Measurements from ENCODE around the gene UBE2B. TPM values are rescaled to one million over a fixed set of nuclear protein-coding genes. Genes with fewer than 3 reads are reported as not detected.

Gene UBE2B
- total RNA-seq, 1 experiment from 2014 or later, result 39.7 TPM

- peak; percentile 33 for DNase-seq (ENCODE audit: low spot score)
- ATAC-seq, result peak; percentile 81
- H3K9me3 Mint-ChIP-seq, result no peaks in the 10 kb centered on the region
- POLR2A ChIA-PET, result interaction anchor here (0.6 to 4.6 kb wide), 4 partner anchors 19 to 97 kb away, joined by 3 to 32 read pairs (median 4); partner anchors contain the start of gene CDKN2AIPNL
- peak overlapping the region; percentile 65 for H3K4me3 Mint-ChIP-seq
- H3K27ac Mint-ChIP-seq, result peak overlapping the region; percentile 83
- H3K27me3 Mint-ChIP-seq (ENCODE audit: low read depth), result no peaks in the 10 kb centered on the region
- H3K4me1 Mint-ChIP-seq, result peaks cover 58% of the 10 kb centered on the region
- peaks cover 12% of the 10 kb centered on the region for H3K36me3 Mint-ChIP-seq
- TF ChIP-seq EMX1 (CRISPR knock-in tag; IDR thresholded peaks at IDR 0.05), result no peak
- TF ChIP-seq, protein P1, sequence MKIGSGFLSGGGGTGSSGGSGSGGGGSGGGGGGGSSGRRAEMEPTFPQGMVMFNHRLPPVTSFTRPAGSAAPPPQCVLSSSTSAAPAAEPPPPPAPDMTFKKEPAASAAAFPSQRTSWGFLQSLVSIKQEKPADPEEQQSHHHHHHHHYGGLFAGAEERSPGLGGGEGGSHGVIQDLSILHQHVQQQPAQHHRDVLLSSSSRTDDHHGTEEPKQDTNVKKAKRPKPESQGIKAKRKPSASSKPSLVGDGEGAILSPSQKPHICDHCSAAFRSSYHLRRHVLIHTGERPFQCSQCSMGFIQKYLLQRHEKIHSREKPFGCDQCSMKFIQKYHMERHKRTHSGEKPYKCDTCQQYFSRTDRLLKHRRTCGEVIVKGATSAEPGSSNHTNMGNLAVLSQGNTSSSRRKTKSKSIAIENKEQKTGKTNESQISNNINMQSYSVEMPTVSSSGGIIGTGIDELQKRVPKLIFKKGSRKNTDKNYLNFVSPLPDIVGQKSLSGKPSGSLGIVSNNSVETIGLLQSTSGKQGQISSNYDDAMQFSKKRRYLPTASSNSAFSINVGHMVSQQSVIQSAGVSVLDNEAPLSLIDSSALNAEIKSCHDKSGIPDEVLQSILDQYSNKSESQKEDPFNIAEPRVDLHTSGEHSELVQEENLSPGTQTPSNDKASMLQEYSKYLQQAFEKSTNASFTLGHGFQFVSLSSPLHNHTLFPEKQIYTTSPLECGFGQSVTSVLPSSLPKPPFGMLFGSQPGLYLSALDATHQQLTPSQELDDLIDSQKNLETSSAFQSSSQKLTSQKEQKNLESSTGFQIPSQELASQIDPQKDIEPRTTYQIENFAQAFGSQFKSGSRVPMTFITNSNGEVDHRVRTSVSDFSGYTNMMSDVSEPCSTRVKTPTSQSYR (CRISPR knock-in tag; IDR thresholded peaks at IDR 0.05), result 0 out of 2 replicates have a peak, but pooled peaks have one; percentile 48
- CTCF ChIA-PET, result interaction anchor here (1.0 to 3.8 kb wide), 6 partner anchors 19 to 157 kb away, joined by 3 to 25 read pairs (median 12); partner anchors contain the start of gene CDKN2AIPNL
These were observed 58.7 kb downstream of the UBE2B start for GRCh38 chr5:134430001-134430569.

DNA sequence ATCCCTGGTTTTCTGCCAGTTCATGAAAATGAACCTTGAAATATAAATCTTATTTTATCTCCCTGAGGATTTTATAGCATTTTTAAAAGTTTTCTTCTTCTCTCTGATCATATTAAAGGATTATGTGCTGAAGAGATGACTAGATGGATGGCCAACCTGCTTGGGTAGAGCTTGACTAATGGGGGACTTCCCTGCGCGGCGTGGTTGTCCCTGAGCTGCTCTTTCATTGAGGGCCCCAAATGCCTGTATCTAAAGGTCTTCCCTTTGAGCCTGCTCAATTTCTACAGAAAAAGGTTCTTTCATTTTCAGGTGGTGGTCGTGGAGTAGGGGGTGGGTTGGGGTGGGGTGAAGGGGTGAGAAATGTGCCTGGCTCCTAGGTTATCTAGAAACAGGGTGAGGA lies 60.8 kb downstream of the UBE2B start:
- H3K27me3 Mint-ChIP-seq (ENCODE audit: low read depth), result no peaks in the 10 kb centered on the region
- H3K27ac Mint-ChIP-seq, result peak overlapping the region; percentile 34
- peaks cover 51% of the 10 kb centered on the region for H3K4me1 Mint-ChIP-seq
- ATAC-seq, result no peak
- DNase-seq (ENCODE audit: low spot score), result no peak
- no peaks in the 10 kb centered on the region for H3K9me3 Mint-ChIP-seq
- TF ChIP-seq ELF4 (CRISPR knock-in tag; IDR thresholded peaks at IDR 0.05; ENCODE audit: low read depth) (no peak), FOXP1 (CRISPR knock-in tag; IDR thresholded peaks at IDR 0.05; ENCODE audit: borderline replicate concordance) (no peak), ZNF416 (CRISPR knock-in tag; IDR thresholded peaks at IDR 0.05) (no peak), E2F5 (CRISPR knock-in tag; IDR thresholded peaks at IDR 0.05) (no peak), ZBTB43 (CRISPR knock-in tag; IDR thresholded peaks at IDR 0.05) (no peak), ZNF121 (CRISPR knock-in tag; IDR thresholded peaks at IDR 0.05) (no peak), TEAD1 (CRISPR knock-in tag; IDR thresholded peaks at IDR 0.05) (no peak), TCF7 (CRISPR knock-in tag; IDR thresholded peaks at IDR 0.05; ENCODE audit: low read depth) (no peak)
- TF ChIP-seq, protein P2, sequence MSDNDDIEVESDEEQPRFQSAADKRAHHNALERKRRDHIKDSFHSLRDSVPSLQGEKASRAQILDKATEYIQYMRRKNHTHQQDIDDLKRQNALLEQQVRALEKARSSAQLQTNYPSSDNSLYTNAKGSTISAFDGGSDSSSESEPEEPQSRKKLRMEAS (CRISPR knock-in tag; IDR thresholded peaks at IDR 0.05), result no peak
- POLR2A ChIA-PET, result no interaction called here
- no peak overlapping the region for H3K4me3 Mint-ChIP-seq
- CTCF ChIA-PET, result interaction anchor here (0.7 kb wide), 2 partner anchors 9 to 34 kb away, joined by 3 to 4 read pairs; no protein-coding TSS in a partner anchor
- H3K36me3 Mint-ChIP-seq, result peaks cover 30% of the 10 kb centered on the region

DNA sequence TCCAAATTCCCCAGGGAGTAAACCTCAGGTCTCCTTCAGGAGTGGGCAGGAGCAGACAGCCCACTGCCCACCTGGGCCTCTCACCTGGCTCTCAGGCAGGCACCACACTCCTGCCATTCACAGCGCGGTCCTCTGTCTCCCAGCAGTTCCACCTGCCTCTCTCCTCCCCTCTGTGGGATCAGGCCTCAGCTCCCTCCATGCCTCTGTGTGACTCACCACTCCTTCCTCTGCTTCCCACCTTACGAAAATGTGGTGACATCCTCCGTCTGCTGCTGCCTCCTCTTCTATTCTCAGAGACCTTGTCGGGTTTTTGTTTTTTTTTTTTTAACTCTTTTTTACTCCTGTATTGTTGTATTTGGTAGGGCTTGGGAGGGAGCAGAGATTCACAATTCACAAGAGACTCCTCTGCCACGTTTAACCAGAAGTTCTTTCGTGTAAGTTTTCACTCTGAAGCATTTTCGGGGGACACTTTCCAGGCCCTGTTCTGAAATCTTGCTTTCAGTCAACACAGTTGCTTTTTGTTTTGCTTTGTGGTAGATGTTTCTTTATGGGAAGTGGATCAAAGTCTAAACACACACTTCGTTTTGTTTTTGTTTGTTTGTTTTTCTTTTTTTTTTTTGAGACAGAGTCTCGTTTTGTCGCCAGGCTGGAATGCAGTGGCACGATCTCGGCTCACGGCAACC lies 61.4 kb downstream of the UBE2B start:
- Mint-ChIP-seq H3K4me3 (no peak overlapping the region), H3K9me3 (no peaks in the 10 kb centered on the region), H3K27ac (peak overlapping the region; percentile 21), H3K36me3 (peaks cover 31% of the 10 kb centered on the region), H3K27me3 (ENCODE audit: low read depth) (no peaks in the 10 kb centered on the region), H3K4me1 (peaks cover 44% of the 10 kb centered on the region)
- no peak for TF ChIP-seq FOXK1 (CRISPR knock-in tag; IDR thresholded peaks at IDR 0.05)
- TF ChIP-seq ZNF423 (CRISPR knock-in tag; IDR thresholded peaks at IDR 0.05), result no peak
- TF ChIP-seq FOXP1 (CRISPR knock-in tag; IDR thresholded peaks at IDR 0.05; ENCODE audit: borderline replicate concordance), result no peak
- TF ChIP-seq ZNF219 (CRISPR knock-in tag; IDR thresholded peaks at IDR 0.05; ENCODE audit: borderline replicate concordance), result no peak
- no peak for TF ChIP-seq NR2C2 (CRISPR knock-in tag; IDR thresholded peaks at IDR 0.05)
- TF ChIP-seq, protein P3, sequence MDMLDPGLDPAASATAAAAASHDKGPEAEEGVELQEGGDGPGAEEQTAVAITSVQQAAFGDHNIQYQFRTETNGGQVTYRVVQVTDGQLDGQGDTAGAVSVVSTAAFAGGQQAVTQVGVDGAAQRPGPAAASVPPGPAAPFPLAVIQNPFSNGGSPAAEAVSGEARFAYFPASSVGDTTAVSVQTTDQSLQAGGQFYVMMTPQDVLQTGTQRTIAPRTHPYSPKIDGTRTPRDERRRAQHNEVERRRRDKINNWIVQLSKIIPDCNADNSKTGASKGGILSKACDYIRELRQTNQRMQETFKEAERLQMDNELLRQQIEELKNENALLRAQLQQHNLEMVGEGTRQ (CRISPR knock-in tag; IDR thresholded peaks at IDR 0.05), result no peak
- TF ChIP-seq NFATC4 (CRISPR knock-in tag; IDR thresholded peaks at IDR 0.05), result no peak
- TF ChIP-seq MXD4 (CRISPR knock-in tag; IDR thresholded peaks at IDR 0.05; ENCODE audit: borderline replicate concordance), result no peak
- TF ChIP-seq AR (CRISPR knock-in tag; IDR thresholded peaks at IDR 0.05), result no peak
- DNase-seq (ENCODE audit: low spot score) (no peak), ATAC-seq (0 out of 2 replicates have a peak, but pooled peaks have one; percentile 16)
- ChIA-PET CTCF (interaction anchor here (0.7 kb wide), 2 partner anchors 8 to 33 kb away, joined by 3 to 4 read pairs; no protein-coding TSS in a partner anchor), POLR2A (no interaction called here)
